Renal cortical epithelial cell (primary cell): ENCODE measurements around the gene HMCN1. TPM values are rescaled to one million over a fixed set of nuclear protein-coding genes. Genes with fewer than 3 reads are reported as not detected.

Experiments
- DNase-seq: peaks from one replicate; pipeline ENCODE4 v3.0.0-alpha.2; 2011; ENCODE audit warnings: low read depth
- total RNA-seq: library from RNA; depleted of rRNA; stranded (reverse); fragments of >200 nt; gene quantifications from 2 replicates; pipeline ENCODE4 v1.2.3, GENCODE V29; 2014

The HMCN1 gene
- total RNA-seq, 1 donor from 2014 or later = 57.9 TPM

- no peak for DNase-seq
These were observed 355.7 kb downstream of the HMCN1 start for GRCh38 chr1:186089940-186090339.

- DNase-seq = no peak
These were observed 357.1 kb downstream of the HMCN1 start for GRCh38 chr1:186091222-186091720.

- no peak for DNase-seq
These were observed 359.2 kb downstream of the HMCN1 start for GRCh38 chr1:186093437-186093836.

GRCh38 chr1:186094172-186094571 lies 360.0 kb downstream of the HMCN1 start:
- DNase-seq = peak; percentile 50

GRCh38 chr1:186099336-186100104 lies 365.3 kb downstream of the HMCN1 start:
- no peak for DNase-seq

GRCh38 chr1:186102107-186102506 lies 367.9 kb downstream of the HMCN1 start:
- DNase-seq = no peak

GRCh38 chr1:186102547-186103148 lies 368.5 kb downstream of the HMCN1 start:
- peak; percentile 69 for DNase-seq

GRCh38 chr1:186104459-186104858 lies 370.3 kb downstream of the HMCN1 start:
- DNase-seq = no peak

GRCh38 chr1:186112280-186112679 lies 378.1 kb downstream of the HMCN1 start:
- no peak for DNase-seq

GRCh38 chr1:186113461-186113860 lies 379.3 kb downstream of the HMCN1 start:
- no peak for DNase-seq

- no peak for DNase-seq
These were observed 384.5 kb downstream of the HMCN1 start for GRCh38 chr1:186118724-186119123.

GRCh38 chr1:186122837-186123236 lies 388.6 kb downstream of the HMCN1 start:
- no peak for DNase-seq

GRCh38 chr1:186125035-186125434 lies 390.8 kb downstream of the HMCN1 start:
- DNase-seq = no peak

GRCh38 chr1:186125511-186125910 lies 391.3 kb downstream of the HMCN1 start:
- no peak for DNase-seq

GRCh38 chr1:186129758-186130157 lies 395.6 kb downstream of the HMCN1 start:
- no peak for DNase-seq

GRCh38 chr1:186139115-186139514 lies 404.9 kb downstream of the HMCN1 start:
- no peak for DNase-seq

GRCh38 chr1:186139701-186140100 lies 405.5 kb downstream of the HMCN1 start:
- DNase-seq = no peak

- DNase-seq = no peak
These were observed 408.0 kb downstream of the HMCN1 start for GRCh38 chr1:186142159-186142558.

- no peak for DNase-seq
These were observed 408.7 kb downstream of the HMCN1 start for GRCh38 chr1:186142916-186143315.

GRCh38 chr1:186143481-186143880 lies 409.3 kb downstream of the HMCN1 start:
- DNase-seq = no peak

GRCh38 chr1:186144505-186144904 lies 410.3 kb downstream of the HMCN1 start:
- DNase-seq = no peak

- no peak for DNase-seq
These were observed 412.8 kb downstream of the HMCN1 start for GRCh38 chr1:186146974-186147373.

- DNase-seq = peak; percentile 25
These were observed 415.4 kb downstream of the HMCN1 start for GRCh38 chr1:186149591-186149990.
